K562 (cell line): ENCODE results near the gene MEOX2. TPM values are rescaled to one million over a fixed set of nuclear protein-coding genes. Genes with fewer than 3 reads are reported as not detected.

ENCODE experiments used
- ATAC-seq: fragments of 200-7000 bp; cut with Tn5 transposase; 3 replicates; pipeline ENCODE4 v1.9.1; 2020; ENCODE audit warnings: moderate library complexity
- BruUV-seq: library from RNA; stranded (reverse); fragments of 400-500 nt; replicated peaks from 2 replicates; lab custom pipeline; 2021; lab: Mats Ljungman, UMichigan
- CTCF ChIA-PET: fragments of 300-600 bp; formaldehyde crosslinking; extraction: SDS; loops from one replicate; lab custom pipeline; 2021; ENCODE audit warnings: low intra/inter-chr PET ratio; lab: Yijun Ruan, JAX
- POLR2A ChIA-PET: fragments of 300-600, 350-650 bp; sonication (Branson Sonifier 250); formaldehyde crosslinking; extraction: SDS; loops from one replicate; lab custom pipeline; 2021; ENCODE audit warnings: antibody characterized with exemption, inconsistent platforms; lab: Yijun Ruan, JAX
- DNase-seq, 4 experiments: peaks; one replicate each; pipeline versions ENCODE4 v3.0.0 to v3.0.0-alpha.2; 2011 to 2018; ENCODE audit warnings: low spot score in 3 of 4, mixed read lengths in 3 of 4; ENCODE audit errors: extremely low read depth in 1 of 4
- FAIRE-seq: peaks from 2 replicates; lab custom pipeline; 2011; peaks lifted over from hg19 to GRCh38; lab: Jason Lieb, UNC
- H2AFZ ChIP-seq: 2 replicates; pipeline ENCODE4 v1.6.0; 2011; ENCODE audit warnings: low read depth, low read length, control low read depth, inconsistent platforms
- H3K27ac ChIP-seq: fragments of 200-600 bp; 3 replicates; pipeline ENCODE4 v1.8.0; 2011; ENCODE audit warnings: low read depth, mild to moderate bottlenecking, control low read depth, inconsistent platforms, low read length, moderate library complexity, mixed read lengths; ENCODE audit errors: extremely low read depth
- H3K27me3 ChIP-seq, 2 experiments: fragments of 300-600 bp in 1 of 2; 2 replicates in 1 of 2; 3 replicates in 1 of 2; pipeline versions ENCODE4 v1.6.0 to v1.8.0; 2011; ENCODE audit warnings: inconsistent platforms in 2 of 2, low read length in 2 of 2, mild to moderate bottlenecking in 1 of 2, mixed read lengths in 1 of 2, moderate library complexity in 1 of 2; ENCODE audit not compliant: control insufficient read depth in 2 of 2, insufficient read depth in 2 of 2
- H3K36me3 ChIP-seq: fragments of 300-600 bp; 3 replicates; pipeline ENCODE4 v1.8.0; 2011; ENCODE audit warnings: mild to moderate bottlenecking, low read length, inconsistent platforms; ENCODE audit not compliant: control insufficient read depth, insufficient read depth
- H3K4me1 ChIP-seq, 2 experiments: fragments of 200-600 bp in 1 of 2; replicated peaks in 1 of 2; 2 replicates in 1 of 2; 3 replicates in 1 of 2; pipeline versions ENCODE4 v1.5.1 to v1.8.0; 2011; ENCODE audit warnings: inconsistent platforms in 2 of 2, low read length in 2 of 2, mild to moderate bottlenecking in 1 of 2, mixed read lengths in 1 of 2, moderate library complexity in 1 of 2; ENCODE audit not compliant: control insufficient read depth in 2 of 2, insufficient read depth in 2 of 2
- H3K4me2 ChIP-seq: 2 replicates; pipeline ENCODE4 v1.6.1; 2011; ENCODE audit warnings: low read length, control low read depth, inconsistent platforms, mixed read lengths; ENCODE audit not compliant: insufficient read depth
- H3K4me3 ChIP-seq: fragments of 200-600 bp; sonication (generic), shearing (Covaris generic); 2 replicates; pipeline ENCODE4 v1.5.1; 2016; ENCODE audit warnings: control low read depth, inconsistent platforms
- H3K79me2 ChIP-seq: fragments of 200-600 bp; 3 replicates; pipeline ENCODE4 v1.8.0; 2011; ENCODE audit warnings: low read length, inconsistent platforms; ENCODE audit not compliant: control insufficient read depth, insufficient read depth
- H3K9ac ChIP-seq, 2 experiments: 2 replicates each; pipeline versions ENCODE4 v1.6.0 to v1.6.1; 2011; ENCODE audit warnings: low read depth in 2 of 2, low read length in 2 of 2, control low read depth in 1 of 2, inconsistent platforms in 1 of 2, mild to moderate bottlenecking in 1 of 2, mixed read lengths in 1 of 2; ENCODE audit not compliant: insufficient read depth in 1 of 2
- H3K9me1 ChIP-seq: one replicate; pipeline ENCODE4 v1.6.0; 2011; ENCODE audit warnings: inconsistent platforms, mild to moderate bottlenecking, low read length, moderate library complexity; ENCODE audit not compliant: control insufficient read depth, insufficient read depth
- H3K9me3 ChIP-seq: replicated peaks from 2 replicates; pipeline ENCODE4 v1.5.1; 2011; ENCODE audit warnings: low read depth, low read length, inconsistent platforms; ENCODE audit not compliant: control insufficient read depth, insufficient read depth
- H4K20me1 ChIP-seq: replicated peaks from 2 replicates; pipeline ENCODE4 v1.6.1; 2011; ENCODE audit warnings: low read length, inconsistent platforms, mixed read lengths; ENCODE audit not compliant: control insufficient read depth, insufficient read depth
- BRF1 ChIP-seq: IDR thresholded peaks from 3 replicates; pipeline ENCODE4 v1.6.1; 2011; ENCODE audit warnings: borderline replicate concordance, mild to moderate bottlenecking; ENCODE audit not compliant: insufficient read length; ENCODE audit errors: extremely low read depth
- IRF2 ChIP-seq: sonication (generic); formaldehyde crosslinking; IDR thresholded peaks from 2 replicates; pipeline ENCODE4 v1.8.1; 2022; ENCODE audit warnings: mild to moderate bottlenecking, missing genetic modification reagents
- MYC ChIP-seq, 2 experiments: fragments of 250-450 bp in 1 of 2; sonication (Bioruptor Pico) in 1 of 2; IDR thresholded peaks; 2 replicates each; pipeline versions ENCODE4 v1.5.1 to v1.6.1; 2012 to 2021; ENCODE audit warnings: low read depth in 2 of 2, borderline replicate concordance in 1 of 2, improper control_type of control experiment in 1 of 2, low read length in 1 of 2, mild to moderate bottlenecking in 1 of 2, moderate library complexity in 1 of 2
- ZNF583 ChIP-seq: fragments of 250-450 bp; sonication (Bioruptor Pico); IDR thresholded peaks from 2 replicates; pipeline ENCODE4 v1.4.0; 2020
- WGBS: fragments of 100-300 bp; shearing (Covaris generic); methylation state at CpG from one replicate; pipeline ENCODE4 v1.1.6; 2016; ENCODE audit warnings: low coverage, mixed read lengths; ENCODE audit not compliant: insufficient coverage; ENCODE audit errors: missing lambda C conversion rate; 5-methylcytosine and 5-hydroxymethylcytosine counted together
- in situ Hi-C: fragments of 300-500 bp; cut with MboI; formaldehyde crosslinking; loops from 4 replicates; pipeline ENCODE4 v1.15.0; 2018; ENCODE audit warnings: inconsistent platforms, mixed read lengths
- intact Hi-C: fragments of 100-400 bp; cut with micrococcal nuclease; formaldehyde crosslinking; loops from 2 replicates; pipeline ENCODE4 v1.14.2; 2022
- polyA plus RNA-seq, 8 experiments: library from polyadenylated mRNA; depleted of rRNA in 4 of 8; stranded (reverse) in 5 of 8; unstranded in 3 of 8; fragments of >200 nt; fragmentation: Nextera tagmentation in 2 of 8; fragmentation: Illumina TruSeq in 1 of 8; extraction: Ambion mirVana in 2 of 8; extraction: Trizol in 1 of 8; gene quantifications; 2 replicates each; pipeline versions ENCODE4 v1.2.1 to v1.2.3, GENCODE V29; 2011 to 2014; ENCODE audit warnings: inconsistent platforms in 1 of 8, missing spikeins in 1 of 8
- total RNA-seq, 7 experiments: library from RNA; depleted of rRNA in 6 of 7; stranded (reverse); fragments of >200 nt in 6 of 7; fragmentation: Illumina TruSeq in 2 of 7; extraction: Trizol in 2 of 7; gene quantifications; 2 replicates each; pipeline versions ENCODE4 v1.2.1 to v1.2.3, GENCODE V29; 2011 to 2021; ENCODE audit warnings: low replicate concordance in 1 of 7
- TF ChIP-seq, protein P1 (sequence below): fragments of 200-800 bp; sonication (Bioruptor generic); IDR thresholded peaks from 2 replicates; pipeline ENCODE4 v1.6.1; 2017; ENCODE audit warnings: missing genetic modification characterization, missing compliant biosample characterization
- TF ChIP-seq, protein P2 (sequence below), 2 experiments: fragments of 450-650 bp; formaldehyde crosslinking in 1 of 2; IDR thresholded peaks; 2 replicates each; pipeline versions ENCODE4 v1.4.0 to v1.6.1; 2014 to 2020; ENCODE audit warnings: mild to moderate bottlenecking in 2 of 2, borderline replicate concordance in 1 of 2, low read depth in 1 of 2
- TF ChIP-seq, protein P3 (sequence below): sonication (generic); formaldehyde crosslinking; IDR thresholded peaks from 2 replicates; pipeline ENCODE4 v1.8.0; 2022; ENCODE audit warnings: mild to moderate bottlenecking, missing genetic modification reagents

The MEOX2 gene
- total and polyA plus RNA-seq, 9 of the 15 experiments (the other 6 are each of a cell fraction or from before 2014, with no cell fraction given), result not detected

DNA sequence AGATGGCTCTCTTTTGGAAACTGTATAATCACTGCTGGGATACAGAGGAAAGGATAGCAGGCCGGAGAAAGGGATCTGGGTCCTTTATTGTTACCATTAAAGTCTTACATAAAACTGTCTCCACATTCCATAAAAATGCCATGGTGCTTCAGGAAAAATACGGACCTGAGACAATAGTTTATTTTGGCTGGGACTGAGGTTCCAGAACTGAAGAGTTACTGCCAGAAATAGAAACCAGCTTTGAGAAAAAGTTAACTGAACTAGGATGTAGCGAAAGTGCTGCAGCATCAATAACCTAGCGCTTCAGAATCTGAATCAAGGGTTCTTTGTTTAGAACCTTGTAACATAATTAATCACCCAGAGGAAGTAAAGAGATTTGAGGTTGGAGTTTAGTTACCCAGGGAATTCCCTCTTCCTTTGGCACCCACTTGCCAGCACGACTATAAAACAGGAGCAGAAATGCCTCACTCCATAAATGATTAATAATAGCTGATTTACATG, 38.0 kb downstream of the MEOX2 start:
- no TSS peak for BruUV-seq
- Histone ChIP-seq H3K4me2 (no peak overlapping the region), H3K4me1 (no peaks in the 10 kb centered on the region), H3K4me3 (no peak overlapping the region)
- WGBS, result 2% methylated on average over 5 of the region's 5 CpGs
- no peak for FAIRE-seq
- no peak for TF ChIP-seq BRF1
- no peak for TF ChIP-seq IRF2 (CRISPR knock-in tag)
- TF ChIP-seq, protein P1, sequence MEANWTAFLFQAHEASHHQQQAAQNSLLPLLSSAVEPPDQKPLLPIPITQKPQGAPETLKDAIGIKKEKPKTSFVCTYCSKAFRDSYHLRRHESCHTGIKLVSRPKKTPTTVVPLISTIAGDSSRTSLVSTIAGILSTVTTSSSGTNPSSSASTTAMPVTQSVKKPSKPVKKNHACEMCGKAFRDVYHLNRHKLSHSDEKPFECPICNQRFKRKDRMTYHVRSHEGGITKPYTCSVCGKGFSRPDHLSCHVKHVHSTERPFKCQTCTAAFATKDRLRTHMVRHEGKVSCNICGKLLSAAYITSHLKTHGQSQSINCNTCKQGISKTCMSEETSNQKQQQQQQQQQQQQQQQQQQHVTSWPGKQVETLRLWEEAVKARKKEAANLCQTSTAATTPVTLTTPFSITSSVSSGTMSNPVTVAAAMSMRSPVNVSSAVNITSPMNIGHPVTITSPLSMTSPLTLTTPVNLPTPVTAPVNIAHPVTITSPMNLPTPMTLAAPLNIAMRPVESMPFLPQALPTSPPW, result no peak
- TF ChIP-seq, protein P2, sequence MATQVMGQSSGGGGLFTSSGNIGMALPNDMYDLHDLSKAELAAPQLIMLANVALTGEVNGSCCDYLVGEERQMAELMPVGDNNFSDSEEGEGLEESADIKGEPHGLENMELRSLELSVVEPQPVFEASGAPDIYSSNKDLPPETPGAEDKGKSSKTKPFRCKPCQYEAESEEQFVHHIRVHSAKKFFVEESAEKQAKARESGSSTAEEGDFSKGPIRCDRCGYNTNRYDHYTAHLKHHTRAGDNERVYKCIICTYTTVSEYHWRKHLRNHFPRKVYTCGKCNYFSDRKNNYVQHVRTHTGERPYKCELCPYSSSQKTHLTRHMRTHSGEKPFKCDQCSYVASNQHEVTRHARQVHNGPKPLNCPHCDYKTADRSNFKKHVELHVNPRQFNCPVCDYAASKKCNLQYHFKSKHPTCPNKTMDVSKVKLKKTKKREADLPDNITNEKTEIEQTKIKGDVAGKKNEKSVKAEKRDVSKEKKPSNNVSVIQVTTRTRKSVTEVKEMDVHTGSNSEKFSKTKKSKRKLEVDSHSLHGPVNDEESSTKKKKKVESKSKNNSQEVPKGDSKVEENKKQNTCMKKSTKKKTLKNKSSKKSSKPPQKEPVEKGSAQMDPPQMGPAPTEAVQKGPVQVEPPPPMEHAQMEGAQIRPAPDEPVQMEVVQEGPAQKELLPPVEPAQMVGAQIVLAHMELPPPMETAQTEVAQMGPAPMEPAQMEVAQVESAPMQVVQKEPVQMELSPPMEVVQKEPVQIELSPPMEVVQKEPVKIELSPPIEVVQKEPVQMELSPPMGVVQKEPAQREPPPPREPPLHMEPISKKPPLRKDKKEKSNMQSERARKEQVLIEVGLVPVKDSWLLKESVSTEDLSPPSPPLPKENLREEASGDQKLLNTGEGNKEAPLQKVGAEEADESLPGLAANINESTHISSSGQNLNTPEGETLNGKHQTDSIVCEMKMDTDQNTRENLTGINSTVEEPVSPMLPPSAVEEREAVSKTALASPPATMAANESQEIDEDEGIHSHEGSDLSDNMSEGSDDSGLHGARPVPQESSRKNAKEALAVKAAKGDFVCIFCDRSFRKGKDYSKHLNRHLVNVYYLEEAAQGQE (IDR thresholded peaks at IDR 0.05; ENCODE audit: borderline replicate concordance), result no peak
- TF ChIP-seq, protein P2 (CRISPR knock-in tag; IDR thresholded peaks at IDR 0.05; ENCODE audit: low read depth), result no peak
- no peak for TF ChIP-seq MYC (IDR thresholded peaks at IDR 0.05; ENCODE audit: low read depth, low read length)
- no peak for TF ChIP-seq MYC (CRISPR knock-in tag; IDR thresholded peaks at IDR 0.05; ENCODE audit: borderline replicate concordance, low read depth)
- TF ChIP-seq, protein P3, sequence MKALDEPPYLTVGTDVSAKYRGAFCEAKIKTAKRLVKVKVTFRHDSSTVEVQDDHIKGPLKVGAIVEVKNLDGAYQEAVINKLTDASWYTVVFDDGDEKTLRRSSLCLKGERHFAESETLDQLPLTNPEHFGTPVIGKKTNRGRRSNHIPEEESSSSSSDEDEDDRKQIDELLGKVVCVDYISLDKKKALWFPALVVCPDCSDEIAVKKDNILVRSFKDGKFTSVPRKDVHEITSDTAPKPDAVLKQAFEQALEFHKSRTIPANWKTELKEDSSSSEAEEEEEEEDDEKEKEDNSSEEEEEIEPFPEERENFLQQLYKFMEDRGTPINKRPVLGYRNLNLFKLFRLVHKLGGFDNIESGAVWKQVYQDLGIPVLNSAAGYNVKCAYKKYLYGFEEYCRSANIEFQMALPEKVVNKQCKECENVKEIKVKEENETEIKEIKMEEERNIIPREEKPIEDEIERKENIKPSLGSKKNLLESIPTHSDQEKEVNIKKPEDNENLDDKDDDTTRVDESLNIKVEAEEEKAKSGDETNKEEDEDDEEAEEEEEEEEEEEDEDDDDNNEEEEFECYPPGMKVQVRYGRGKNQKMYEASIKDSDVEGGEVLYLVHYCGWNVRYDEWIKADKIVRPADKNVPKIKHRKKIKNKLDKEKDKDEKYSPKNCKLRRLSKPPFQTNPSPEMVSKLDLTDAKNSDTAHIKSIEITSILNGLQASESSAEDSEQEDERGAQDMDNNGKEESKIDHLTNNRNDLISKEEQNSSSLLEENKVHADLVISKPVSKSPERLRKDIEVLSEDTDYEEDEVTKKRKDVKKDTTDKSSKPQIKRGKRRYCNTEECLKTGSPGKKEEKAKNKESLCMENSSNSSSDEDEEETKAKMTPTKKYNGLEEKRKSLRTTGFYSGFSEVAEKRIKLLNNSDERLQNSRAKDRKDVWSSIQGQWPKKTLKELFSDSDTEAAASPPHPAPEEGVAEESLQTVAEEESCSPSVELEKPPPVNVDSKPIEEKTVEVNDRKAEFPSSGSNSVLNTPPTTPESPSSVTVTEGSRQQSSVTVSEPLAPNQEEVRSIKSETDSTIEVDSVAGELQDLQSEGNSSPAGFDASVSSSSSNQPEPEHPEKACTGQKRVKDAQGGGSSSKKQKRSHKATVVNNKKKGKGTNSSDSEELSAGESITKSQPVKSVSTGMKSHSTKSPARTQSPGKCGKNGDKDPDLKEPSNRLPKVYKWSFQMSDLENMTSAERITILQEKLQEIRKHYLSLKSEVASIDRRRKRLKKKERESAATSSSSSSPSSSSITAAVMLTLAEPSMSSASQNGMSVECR (CRISPR knock-in tag), result no peak
- no peak for TF ChIP-seq ZNF583 (CRISPR knock-in tag)
- TF ChIP-seq, all 486 proteins: peak for 0
- no peaks in the 10 kb centered on the region for H3K9me1 ChIP-seq
- POLR2A ChIA-PET, result no interaction called here
- in situ Hi-C loops (no loop called here), intact Hi-C loops (no loop called here)
- ATAC-seq, result no peak
- peaks cover 3% of the 10 kb centered on the region; the same call in 1 of the 2 replicates for H3K9me3 ChIP-seq
- no peak overlapping the region for H3K27ac ChIP-seq
- DNase-seq, result no peak
- H3K79me2 ChIP-seq, result no peaks in the 10 kb centered on the region
- CTCF ChIA-PET, result no interaction called here
- no peaks in the 10 kb centered on the region for H3K27me3 ChIP-seq
- H2AFZ ChIP-seq, result no peak overlapping the region
- H3K36me3 ChIP-seq, result no peaks in the 10 kb centered on the region
- no peaks in the 10 kb centered on the region for H4K20me1 ChIP-seq
- no peak overlapping the region for H3K9ac ChIP-seq
